Measurements from ENCODE around the gene IRF2BP2.

IRF2BP2 gene

GRCh38 chr1:234634387-234634786, 24.4 kb upstream of the IRF2BP2 start:
- no peak for DNase-seq (ENCODE audit: low spot score)

DNA sequence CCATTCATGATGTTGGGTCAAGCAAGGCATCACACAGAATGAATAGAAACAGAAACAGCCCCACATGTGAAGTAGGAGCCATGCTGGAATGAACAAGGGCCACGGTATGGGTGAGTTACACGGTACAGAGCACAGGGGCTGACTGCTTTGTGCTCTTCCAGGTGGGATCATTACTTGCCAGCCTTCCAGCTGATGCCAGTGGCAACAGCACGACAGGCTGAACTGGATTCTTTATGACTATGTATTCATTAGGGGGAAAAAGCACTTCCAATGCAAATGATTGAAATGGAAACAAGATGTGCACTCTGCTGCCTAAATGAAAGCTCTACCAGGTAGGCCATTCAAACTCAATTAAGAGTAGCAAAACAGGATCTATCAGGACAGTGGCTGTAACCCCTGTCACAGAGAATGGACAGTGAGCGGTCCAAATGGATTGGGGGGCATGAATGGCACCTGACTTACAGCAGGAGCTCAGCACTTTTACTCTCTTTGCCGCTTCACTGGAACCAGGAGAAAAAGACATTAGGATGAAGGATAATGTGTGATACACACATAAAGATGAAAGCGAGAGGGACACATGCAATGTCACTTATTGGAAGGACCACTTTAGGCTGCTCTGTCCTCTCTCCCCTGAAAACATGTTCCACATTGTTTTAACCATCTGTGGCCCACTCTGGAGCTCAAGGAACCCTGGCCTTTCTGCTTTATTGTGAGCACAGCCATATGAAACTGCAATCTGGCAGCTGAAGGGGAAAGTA, 23.4 kb upstream of the IRF2BP2 start:
- no peak for DNase-seq (ENCODE audit: low spot score)

GRCh38 chr1:234632225-234632624, 22.2 kb upstream of the IRF2BP2 start:
- no peak for DNase-seq (ENCODE audit: low spot score)

DNA sequence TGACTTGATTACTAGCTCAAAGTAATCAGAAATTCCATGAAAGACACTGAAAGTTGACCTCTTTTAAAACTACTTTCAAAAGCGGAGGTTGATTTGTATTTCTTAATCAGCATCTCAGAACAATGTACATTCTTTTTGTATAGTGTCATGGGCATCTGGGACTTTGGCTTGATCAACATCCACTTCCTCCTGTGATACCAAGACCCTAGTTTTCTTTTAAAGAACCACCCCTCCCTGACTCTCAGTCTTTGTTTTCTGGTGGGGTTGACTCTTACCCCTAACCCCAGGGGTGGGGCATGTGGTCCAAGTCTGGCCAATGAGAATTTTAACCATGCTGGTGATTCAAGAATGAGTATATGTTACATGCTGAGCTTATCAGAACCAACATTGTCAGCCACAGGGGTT, 21.7 kb upstream of the IRF2BP2 start:
- no peak for DNase-seq (ENCODE audit: low spot score)

GRCh38 chr1:234629026-234629425, 19.0 kb upstream of the IRF2BP2 start:
- DNase-seq (ENCODE audit: low spot score) = no peak

DNA sequence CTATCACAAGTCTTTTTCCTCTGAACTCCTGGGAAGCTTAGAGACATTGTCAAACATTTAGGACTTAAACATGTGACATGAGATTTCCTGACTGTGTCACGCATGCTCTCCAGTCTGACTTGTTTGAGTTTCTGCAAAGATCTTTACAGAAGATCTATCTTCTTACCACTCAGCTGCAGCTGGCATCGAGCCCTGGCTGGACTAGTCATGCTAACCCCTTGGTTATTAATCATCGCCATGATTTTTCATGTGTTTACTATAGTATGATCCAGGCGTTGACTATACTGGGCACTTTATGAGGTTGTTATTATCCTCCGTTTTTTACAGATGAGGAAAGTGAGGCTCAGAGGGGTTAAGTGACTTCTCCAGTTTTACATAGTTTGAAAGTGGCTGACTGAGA, 18.1 kb upstream of the IRF2BP2 start:
- no peak for DNase-seq (ENCODE audit: low spot score)

- DNase-seq (ENCODE audit: low spot score) = no peak
Observed at GRCh38 chr1:234627009-234627950, 17.3 kb upstream of the IRF2BP2 start.

DNA sequence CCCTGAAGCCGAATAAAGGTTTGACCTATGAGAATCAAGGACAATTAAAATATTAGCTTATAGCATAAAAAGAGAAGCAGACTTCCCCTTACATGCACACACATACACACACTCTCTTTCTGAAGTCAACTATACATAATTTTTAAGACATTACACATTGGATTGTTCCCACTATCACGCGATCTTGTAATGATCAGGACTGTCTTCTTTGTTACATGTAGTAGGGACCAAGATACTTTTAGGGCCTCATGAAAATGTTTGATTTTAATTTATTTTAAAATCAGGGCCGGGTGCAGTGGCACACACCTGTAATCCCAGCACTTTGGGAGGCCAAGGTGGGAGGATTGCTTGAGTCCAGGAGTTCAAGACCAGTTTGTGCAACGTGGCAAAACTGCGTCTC, 16.4 kb upstream of the IRF2BP2 start:
- DNase-seq (ENCODE audit: low spot score) = no peak

DNA sequence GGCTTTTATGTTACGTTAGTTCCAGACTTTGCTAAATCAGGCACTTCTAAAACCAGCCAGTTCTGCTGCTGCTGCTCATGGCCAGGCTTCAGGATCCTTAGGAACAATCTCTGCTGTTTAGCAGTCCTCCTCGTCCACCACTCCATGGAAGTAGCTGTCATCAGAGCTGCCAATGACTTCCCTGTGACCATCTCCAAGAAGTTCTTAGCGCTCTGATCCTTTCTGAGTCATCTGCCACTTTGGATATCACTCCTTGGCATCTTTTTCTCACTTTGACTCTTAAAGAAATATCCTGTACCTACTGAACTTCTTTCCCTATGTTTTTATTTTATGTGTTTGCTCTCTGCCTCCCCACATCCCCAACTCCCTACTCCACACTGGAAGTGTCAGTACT, 14.7 kb upstream of the IRF2BP2 start:
- DNase-seq (ENCODE audit: low spot score) = no peak

DNA sequence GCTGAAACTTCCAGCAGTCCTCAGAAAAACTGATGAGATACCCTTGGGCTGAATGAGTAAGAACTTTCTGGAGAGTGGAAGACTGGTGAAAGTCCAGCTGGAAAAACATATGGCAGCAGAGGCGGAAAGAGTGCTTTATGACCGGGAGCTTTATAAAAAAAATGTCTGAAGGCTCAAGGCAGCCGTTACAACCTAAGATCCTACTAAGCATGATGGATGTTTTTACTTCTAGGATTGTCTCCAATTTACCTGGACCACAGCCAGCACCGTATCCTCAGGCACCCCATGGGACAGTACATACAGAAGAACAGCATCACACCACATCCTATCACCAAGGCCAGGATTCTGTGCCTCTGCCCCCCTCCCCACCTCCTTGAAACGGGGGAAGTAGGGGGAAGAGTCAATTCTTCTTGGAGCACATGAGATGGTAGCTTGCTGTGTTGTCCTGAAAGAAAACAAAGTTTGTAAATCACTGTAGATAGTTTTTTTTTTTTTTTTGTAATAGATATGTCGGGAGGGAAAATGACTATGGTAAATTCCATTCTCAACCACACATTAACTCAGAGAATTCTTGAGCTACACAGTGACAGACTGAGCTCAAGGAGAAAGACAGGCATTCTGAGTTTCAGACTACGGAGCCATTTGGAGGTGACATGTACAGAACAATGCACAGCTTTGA, 11.8 kb upstream of the IRF2BP2 start:
- no peak for DNase-seq (ENCODE audit: low spot score)

- no peak for DNase-seq (ENCODE audit: low spot score)
Observed at GRCh38 chr1:234621127-234621468, 11.1 kb upstream of the IRF2BP2 start.

DNA sequence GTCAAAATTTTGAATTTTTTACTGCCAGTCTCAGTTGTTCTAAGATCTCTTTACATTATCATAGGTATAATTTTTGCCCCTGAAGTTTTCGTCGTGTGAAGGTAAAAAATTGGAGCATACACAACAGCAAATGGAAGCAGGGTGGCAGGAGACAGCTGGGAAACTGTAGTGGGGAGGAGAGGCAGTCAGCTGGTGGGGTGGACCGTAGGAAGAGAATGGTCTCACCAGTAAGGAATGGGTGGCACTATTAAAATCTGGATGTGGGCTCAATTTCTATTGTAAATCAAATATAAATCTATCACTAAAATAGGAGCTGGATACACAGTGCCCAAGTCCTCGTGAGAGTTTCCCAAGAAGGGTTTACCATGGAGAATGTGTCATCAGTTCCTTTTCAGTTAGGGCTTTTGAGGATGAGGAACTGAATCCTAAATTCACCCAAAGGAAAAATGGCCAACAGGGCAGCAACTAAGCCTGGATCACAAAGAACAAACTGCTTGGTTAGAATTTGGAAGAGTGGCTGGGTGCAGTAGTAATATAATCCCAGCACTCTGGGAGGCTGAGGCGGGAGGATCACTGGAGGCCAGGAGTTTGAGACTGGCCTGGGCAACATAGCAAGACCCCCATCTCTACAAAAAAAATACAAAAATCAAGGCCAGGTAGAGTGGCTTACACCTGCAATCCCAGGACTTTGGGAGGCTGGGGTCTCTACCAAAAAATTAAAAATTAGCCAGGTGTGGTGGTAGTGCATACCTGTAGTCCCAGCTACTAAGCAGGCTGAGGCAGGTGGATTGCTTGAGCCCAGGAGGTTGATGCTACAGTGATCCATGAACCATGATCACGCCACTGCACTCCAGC, 10.5 kb upstream of the IRF2BP2 start:
- no peak for DNase-seq (ENCODE audit: low spot score)

DNA sequence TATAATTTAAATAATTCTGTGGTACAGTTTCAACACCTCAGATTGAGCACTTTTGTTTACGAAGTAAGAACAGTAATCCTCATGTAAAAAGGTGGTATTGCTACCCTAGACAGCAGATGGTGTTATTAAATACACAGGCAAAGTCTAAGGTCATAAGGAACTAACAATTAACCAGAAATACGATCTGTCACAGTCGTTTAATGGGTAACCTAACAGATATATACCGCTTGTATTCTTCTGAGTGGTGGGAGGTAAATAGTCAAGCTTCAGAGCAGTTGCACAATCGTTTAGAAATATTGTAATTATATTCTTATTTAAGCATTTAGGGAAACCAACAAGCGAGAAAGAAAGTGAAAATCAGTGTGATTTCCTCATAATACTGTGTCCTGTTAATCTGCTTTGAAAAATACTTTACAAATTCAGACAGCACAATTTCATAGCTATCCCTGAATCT, 9.8 kb upstream of the IRF2BP2 start:
- DNase-seq (ENCODE audit: low spot score) = no peak

GRCh38 chr1:234619071-234619480, 9.1 kb upstream of the IRF2BP2 start:
- DNase-seq (ENCODE audit: low spot score) = no peak

- DNase-seq (ENCODE audit: low spot score) = no peak
Observed at GRCh38 chr1:234618737-234619049, 8.7 kb upstream of the IRF2BP2 start.

GRCh38 chr1:234617986-234618736, 8.2 kb upstream of the IRF2BP2 start:
- peak; percentile 72 for DNase-seq (ENCODE audit: low spot score)

DNA sequence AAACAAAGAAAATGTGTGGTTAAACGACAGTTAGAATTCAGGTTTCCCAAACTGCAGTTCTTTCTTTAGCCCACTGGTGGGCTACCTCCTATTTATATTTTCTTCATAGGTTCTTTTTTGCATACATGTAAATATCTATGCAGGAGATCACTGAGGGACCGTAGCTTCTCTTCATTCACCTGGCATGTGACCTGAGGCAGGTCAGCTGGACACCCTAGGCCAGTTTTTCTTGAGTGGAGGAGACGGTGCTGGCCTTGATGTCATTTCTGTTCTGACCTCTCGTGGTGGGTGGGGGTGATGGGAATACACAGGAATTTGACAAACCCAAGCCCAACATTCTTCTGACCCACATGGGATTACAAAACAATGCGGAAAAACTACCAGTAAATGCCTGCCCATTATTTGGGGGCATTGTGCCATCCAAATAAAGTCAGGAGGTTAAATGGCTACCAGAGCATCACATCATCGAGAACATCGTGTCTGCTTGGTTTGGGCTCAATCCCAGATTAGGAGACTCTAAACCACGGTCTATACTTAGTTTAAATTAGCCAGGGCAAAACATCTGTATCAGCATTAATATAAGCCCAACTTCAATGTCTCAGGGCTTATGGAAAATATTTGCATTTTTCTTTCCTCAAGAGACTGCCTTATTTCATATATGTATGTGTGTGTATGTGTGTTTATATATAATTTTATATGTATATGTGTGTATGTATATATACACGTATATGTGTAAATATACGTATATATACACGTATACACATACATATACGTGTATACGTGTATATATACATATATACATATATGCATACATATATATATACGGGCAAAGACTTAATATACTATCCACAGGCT, 7.4 kb upstream of the IRF2BP2 start:
- peak; percentile 38 for DNase-seq (ENCODE audit: low spot score)

GRCh38 chr1:234616644-234617043, 6.7 kb upstream of the IRF2BP2 start:
- DNase-seq (ENCODE audit: low spot score) = no peak

DNA sequence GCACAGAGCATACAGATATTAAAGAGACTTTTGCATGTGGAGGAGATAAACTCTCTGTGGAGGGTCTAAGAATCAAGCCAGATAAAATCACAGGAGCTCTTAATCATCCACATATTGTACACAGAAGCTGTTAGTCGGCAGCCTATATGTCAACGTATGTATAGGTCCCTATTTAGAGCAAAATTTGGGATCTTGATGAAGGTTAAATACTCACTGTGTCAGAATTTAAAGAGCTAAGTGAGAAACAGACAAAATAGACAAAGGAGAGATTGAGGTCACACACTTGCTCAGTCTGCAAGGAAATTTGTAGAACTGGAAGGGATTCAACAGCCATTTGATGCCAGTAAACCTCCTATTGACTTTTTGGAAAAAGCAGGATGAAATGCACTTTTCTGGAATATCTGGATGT, 4.1 kb upstream of the IRF2BP2 start:
- DNase-seq (ENCODE audit: low spot score) = peak; percentile 75
